ENCODE data around the gene PITPNM3.

The PITPNM3 gene

GRCh38 chr17:6474376-6474775 lies 82.0 kb downstream of the PITPNM3 start:
- Histone ChIP-seq H3K36me3 (ENCODE audit: control insufficient read depth, insufficient read depth, low read length) (peaks cover 7% of the 10 kb centered on the region), H3K9ac (ENCODE audit: low read length) (no peak overlapping the region)

DNA sequence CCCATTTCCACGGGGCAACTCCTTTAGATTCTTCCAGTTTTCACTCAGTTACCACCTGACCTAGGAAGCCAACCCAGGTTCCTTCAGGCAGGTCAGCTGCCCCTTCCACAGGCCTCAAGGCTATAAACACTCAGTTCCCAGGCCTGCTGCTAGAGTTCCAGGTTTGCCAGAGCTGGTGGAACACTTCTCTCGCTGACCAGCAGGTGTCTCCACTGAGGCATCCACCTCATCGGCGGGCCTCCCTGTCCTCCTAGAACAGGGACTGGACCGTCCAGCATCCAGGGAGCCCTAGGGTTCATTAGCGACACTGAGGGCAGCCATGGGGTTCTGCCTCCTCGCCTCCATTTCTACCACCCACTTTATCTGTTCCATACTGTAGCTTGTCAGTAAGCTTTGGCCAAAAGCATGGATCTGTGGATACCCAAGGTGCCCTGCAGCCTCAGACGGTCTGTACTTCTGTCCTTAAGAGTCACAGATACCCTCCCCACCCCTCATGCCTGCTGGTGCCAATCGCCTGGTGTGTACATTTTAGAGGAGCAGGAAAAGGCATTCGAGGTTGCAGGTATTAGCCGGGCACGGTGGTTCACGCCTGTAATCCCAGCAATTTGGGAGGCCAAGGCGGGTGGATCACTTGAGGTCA lies 83.1 kb downstream of the PITPNM3 start:
- no peaks in the 10 kb centered on the region for H3K27me3 ChIP-seq (ENCODE audit: control insufficient read depth, insufficient read depth, low read length)
- H3K9ac ChIP-seq (ENCODE audit: low read length): no peak overlapping the region
- no peaks in the 10 kb centered on the region for H3K4me1 ChIP-seq (ENCODE audit: control insufficient read depth, insufficient read depth, low read length)
- H3K36me3 ChIP-seq (ENCODE audit: control insufficient read depth, insufficient read depth, low read length): peaks cover 7% of the 10 kb centered on the region
- H3K4me3 ChIP-seq (ENCODE audit: low read length): no peak overlapping the region
- no peak overlapping the region for H3K27ac ChIP-seq (ENCODE audit: low read depth, low read length)

More at GRCh38 chr17:6474376-6474775, 82.0 kb downstream of the PITPNM3 start:
- no peaks in the 10 kb centered on the region for H3K27me3 ChIP-seq (ENCODE audit: control insufficient read depth, insufficient read depth, low read length)
- H3K27ac ChIP-seq (ENCODE audit: low read depth, low read length): no peak overlapping the region
- H3K4me3 ChIP-seq (ENCODE audit: low read length): no peak overlapping the region
- no peaks in the 10 kb centered on the region for H3K4me1 ChIP-seq (ENCODE audit: control insufficient read depth, insufficient read depth, low read length)

DNA sequence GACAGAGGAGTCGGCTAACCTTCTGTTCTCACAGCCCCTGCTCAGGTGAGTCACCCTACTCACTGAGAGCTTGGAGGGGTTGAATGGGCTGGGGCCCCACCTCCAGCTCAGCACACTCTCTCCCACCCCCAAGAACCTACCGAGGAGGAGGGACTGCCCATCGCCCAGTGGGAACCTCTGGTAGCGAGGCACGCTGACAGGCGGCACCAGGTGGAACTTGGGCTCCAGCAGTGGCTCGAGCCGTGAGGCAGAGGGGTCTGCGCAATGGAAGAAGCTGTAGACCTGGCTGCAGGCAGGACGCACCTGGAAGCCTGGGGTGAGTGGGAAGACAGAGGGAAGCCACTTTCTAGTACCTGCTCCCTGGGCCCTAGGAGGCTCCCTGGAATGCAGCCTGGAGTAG lies 83.8 kb downstream of the PITPNM3 start:
- no peak overlapping the region for H3K9ac ChIP-seq (ENCODE audit: low read length)
- no peaks in the 10 kb centered on the region for H3K4me1 ChIP-seq (ENCODE audit: control insufficient read depth, insufficient read depth, low read length)
- H3K27ac ChIP-seq (ENCODE audit: low read depth, low read length): no peak overlapping the region
- H3K36me3 ChIP-seq (ENCODE audit: control insufficient read depth, insufficient read depth, low read length): peaks cover 7% of the 10 kb centered on the region
- no peak overlapping the region for H3K4me3 ChIP-seq (ENCODE audit: low read length)
- no peaks in the 10 kb centered on the region for H3K27me3 ChIP-seq (ENCODE audit: control insufficient read depth, insufficient read depth, low read length)

- Histone ChIP-seq H3K4me1 (ENCODE audit: control insufficient read depth, insufficient read depth, low read length) (no peaks in the 10 kb centered on the region), H3K36me3 (ENCODE audit: control insufficient read depth, insufficient read depth, low read length) (peaks cover 4% of the 10 kb centered on the region), H3K27me3 (ENCODE audit: control insufficient read depth, insufficient read depth, low read length) (no peaks in the 10 kb centered on the region), H3K4me3 (ENCODE audit: low read length) (no peak overlapping the region), H3K27ac (ENCODE audit: low read depth, low read length) (no peak overlapping the region), H3K9ac (ENCODE audit: low read length) (no peak overlapping the region)
Measured at GRCh38 chr17:6471531-6472465, 84.6 kb downstream of the PITPNM3 start.

GRCh38 chr17:6470751-6471521 lies 85.4 kb downstream of the PITPNM3 start:
- no peaks in the 10 kb centered on the region for H3K4me1 ChIP-seq (ENCODE audit: control insufficient read depth, insufficient read depth, low read length)
- H3K36me3 ChIP-seq (ENCODE audit: control insufficient read depth, insufficient read depth, low read length): peaks cover 2% of the 10 kb centered on the region
- H3K4me3 ChIP-seq (ENCODE audit: low read length): no peak overlapping the region
- H3K27me3 ChIP-seq (ENCODE audit: control insufficient read depth, insufficient read depth, low read length): no peaks in the 10 kb centered on the region
- no peak overlapping the region for H3K27ac ChIP-seq (ENCODE audit: low read depth, low read length)
- no peak overlapping the region for H3K9ac ChIP-seq (ENCODE audit: low read length)

DNA sequence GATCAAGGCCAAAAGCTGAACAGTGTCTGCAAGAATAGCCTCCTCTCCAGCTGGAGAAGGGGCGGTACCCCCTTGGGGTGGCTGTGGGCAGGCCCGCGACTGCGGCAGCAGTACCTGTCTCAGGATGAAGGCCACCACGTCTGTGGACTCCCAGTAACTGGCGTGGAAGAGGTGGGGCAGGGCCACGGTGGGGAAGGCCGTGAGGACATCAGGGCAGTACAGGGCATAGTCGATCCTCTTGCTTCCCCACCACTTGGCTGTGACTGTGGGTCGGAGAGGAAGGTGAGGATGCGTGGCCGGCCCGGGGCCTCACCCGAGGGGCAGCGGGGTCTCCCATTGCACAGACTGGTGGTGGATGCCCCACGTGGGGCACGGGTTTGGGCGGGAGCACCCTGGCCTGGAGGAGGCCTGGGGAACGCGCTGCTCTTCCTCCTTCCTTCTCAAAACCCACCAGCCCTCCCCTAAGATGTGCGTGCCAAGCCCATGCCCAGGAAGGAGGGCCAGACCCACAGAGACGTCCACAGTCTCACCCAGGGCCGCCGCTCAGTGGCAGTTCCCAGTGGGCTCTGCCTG lies 86.1 kb downstream of the PITPNM3 start:
- H3K27ac ChIP-seq (ENCODE audit: low read depth, low read length): no peak overlapping the region
- no peaks in the 10 kb centered on the region for H3K4me1 ChIP-seq (ENCODE audit: control insufficient read depth, insufficient read depth, low read length)
- peaks cover 2% of the 10 kb centered on the region for H3K36me3 ChIP-seq (ENCODE audit: control insufficient read depth, insufficient read depth, low read length)
- H3K4me3 ChIP-seq (ENCODE audit: low read length): no peak overlapping the region
- no peaks in the 10 kb centered on the region for H3K27me3 ChIP-seq (ENCODE audit: control insufficient read depth, insufficient read depth, low read length)
- no peak overlapping the region for H3K9ac ChIP-seq (ENCODE audit: low read length)

DNA sequence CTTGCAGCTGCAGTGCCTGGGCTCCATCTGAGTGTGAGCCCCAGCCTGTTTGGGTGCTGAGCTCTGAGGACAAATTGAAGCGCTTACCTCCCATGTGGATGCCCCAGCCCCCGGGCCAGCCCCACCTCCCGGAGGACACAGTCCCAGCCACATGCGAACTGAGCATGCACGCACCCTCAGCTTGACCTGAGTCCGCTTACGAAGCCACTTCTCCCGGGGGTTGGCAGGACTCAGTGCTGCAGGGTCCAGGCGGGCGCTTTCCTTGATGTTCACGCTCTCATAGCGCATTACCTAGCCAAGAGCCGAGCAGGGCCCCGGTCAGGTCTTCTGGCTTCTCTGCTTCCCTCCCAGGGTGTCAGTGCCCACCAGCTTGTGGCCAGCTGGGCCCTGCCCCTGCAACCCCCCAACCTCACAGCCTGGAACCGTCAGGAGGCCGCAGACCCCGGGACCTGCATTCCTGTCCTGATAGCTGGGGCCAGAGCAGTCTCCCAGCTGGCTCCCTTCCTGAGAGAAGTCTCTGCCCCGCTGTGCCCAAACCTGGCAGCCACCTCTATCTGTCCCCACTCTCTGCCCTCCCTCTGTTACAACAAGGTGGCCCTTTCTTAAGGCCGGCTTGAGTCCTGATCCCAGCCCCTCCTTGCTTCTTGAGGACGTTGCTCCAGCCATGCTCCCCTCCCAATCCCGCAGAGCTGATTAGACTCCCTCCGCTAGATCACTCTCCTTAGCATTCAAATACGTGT lies 88.1 kb downstream of the PITPNM3 start:
- Histone ChIP-seq H3K36me3 (ENCODE audit: control insufficient read depth, insufficient read depth, low read length) (peaks cover 2% of the 10 kb centered on the region), H3K4me1 (ENCODE audit: control insufficient read depth, insufficient read depth, low read length) (no peaks in the 10 kb centered on the region), H3K27me3 (ENCODE audit: control insufficient read depth, insufficient read depth, low read length) (no peaks in the 10 kb centered on the region), H3K9ac (ENCODE audit: low read length) (no peak overlapping the region), H3K4me3 (ENCODE audit: low read length) (no peak overlapping the region), H3K27ac (ENCODE audit: low read depth, low read length) (no peak overlapping the region)

GRCh38 chr17:6467567-6467966 lies 88.8 kb downstream of the PITPNM3 start:
- H3K9ac ChIP-seq (ENCODE audit: low read length): no peak overlapping the region
- H3K36me3 ChIP-seq (ENCODE audit: control insufficient read depth, insufficient read depth, low read length): peaks cover 2% of the 10 kb centered on the region
- H3K4me3 ChIP-seq (ENCODE audit: low read length): no peak overlapping the region
- H3K4me1 ChIP-seq (ENCODE audit: control insufficient read depth, insufficient read depth, low read length): no peaks in the 10 kb centered on the region
- no peaks in the 10 kb centered on the region for H3K27me3 ChIP-seq (ENCODE audit: control insufficient read depth, insufficient read depth, low read length)
- no peak overlapping the region for H3K27ac ChIP-seq (ENCODE audit: low read depth, low read length)

DNA sequence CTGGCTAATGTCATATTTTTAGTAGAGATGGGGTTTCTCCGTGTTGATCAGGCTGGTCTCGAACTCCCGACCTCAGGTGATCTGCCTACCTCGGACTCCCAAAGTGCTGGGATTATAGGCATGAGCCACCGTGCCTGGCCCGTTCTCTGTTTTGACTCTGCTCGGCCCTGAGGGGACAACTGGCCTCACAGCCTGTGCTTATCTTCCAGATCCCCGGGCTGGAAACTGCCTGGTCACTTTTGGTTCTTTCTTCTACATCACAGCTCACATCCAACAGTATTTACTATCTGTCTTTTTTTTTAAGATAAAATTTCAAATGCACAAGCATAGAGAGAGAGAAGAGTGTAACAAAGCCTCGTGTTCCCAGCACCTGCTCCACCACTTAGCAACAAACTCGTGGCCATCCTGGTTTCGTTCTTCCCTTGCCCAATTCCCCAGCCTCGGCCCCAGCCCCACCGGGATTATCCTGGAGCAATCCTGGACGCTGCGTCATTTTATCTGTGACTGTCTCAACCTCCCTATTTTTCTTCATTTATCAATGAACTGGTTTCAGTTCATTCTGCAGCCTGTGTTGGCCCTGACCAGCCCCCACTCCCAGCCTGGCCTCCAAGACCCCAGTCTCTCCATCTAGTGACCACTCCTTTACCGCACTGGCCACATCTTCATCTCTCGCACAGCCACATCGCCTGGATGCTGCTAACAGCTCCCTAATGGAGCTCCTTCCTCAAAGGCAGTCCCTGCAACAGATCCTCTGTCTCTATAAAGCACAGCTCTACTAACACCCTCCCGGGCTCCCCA lies 91.0 kb downstream of the PITPNM3 start:
- H3K27ac ChIP-seq (ENCODE audit: low read depth, low read length): no peak overlapping the region
- H3K9ac ChIP-seq (ENCODE audit: low read length): no peak overlapping the region
- H3K4me1 ChIP-seq (ENCODE audit: control insufficient read depth, insufficient read depth, low read length): no peaks in the 10 kb centered on the region
- peaks cover 2% of the 10 kb centered on the region for H3K36me3 ChIP-seq (ENCODE audit: control insufficient read depth, insufficient read depth, low read length)
- H3K4me3 ChIP-seq (ENCODE audit: low read length): no peak overlapping the region
- H3K27me3 ChIP-seq (ENCODE audit: control insufficient read depth, insufficient read depth, low read length): no peaks in the 10 kb centered on the region

DNA sequence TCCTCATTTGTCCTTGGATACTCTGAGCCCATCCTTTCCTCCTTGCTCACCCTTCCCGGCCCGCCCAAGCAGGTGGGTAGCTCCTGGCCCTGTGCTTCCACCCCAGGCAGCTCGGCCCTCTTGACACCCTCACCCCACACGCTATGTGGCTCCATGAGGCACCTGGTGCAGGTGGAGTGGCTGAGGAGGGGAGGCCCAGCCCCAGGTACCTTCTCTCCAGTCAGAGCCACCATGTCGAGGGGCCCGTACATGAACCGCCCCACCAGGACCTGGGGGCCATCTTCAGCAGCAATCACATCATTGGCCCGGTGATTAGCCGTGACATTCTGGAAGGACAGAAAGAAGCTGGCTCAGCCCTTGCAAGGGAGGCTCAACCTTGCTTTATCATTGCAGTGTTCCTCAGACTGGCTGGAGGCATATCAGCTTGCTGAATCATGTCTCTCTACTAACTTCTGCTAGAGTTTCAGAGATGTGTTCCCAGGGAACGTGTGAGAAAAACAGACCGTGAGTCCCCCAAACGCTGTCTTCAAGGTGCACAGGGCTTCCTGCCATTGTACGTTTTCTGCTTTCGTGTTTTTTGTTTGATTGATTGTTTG lies 91.8 kb downstream of the PITPNM3 start:
- Histone ChIP-seq H3K4me1 (ENCODE audit: control insufficient read depth, insufficient read depth, low read length) (no peaks in the 10 kb centered on the region), H3K27me3 (ENCODE audit: control insufficient read depth, insufficient read depth, low read length) (no peaks in the 10 kb centered on the region), H3K27ac (ENCODE audit: low read depth, low read length) (no peak overlapping the region), H3K36me3 (ENCODE audit: control insufficient read depth, insufficient read depth, low read length) (peaks cover 2% of the 10 kb centered on the region), H3K9ac (ENCODE audit: low read length) (no peak overlapping the region), H3K4me3 (ENCODE audit: low read length) (no peak overlapping the region)

All from rectal smooth muscle tissue (tissue), 1 donor.